Cardiac muscle cell (in vitro differentiated cells and primary cell): ENCODE results near the gene ANKRD44. TPM values are rescaled to one million over a fixed set of nuclear protein-coding genes. Genes with fewer than 3 reads are reported as not detected.

ENCODE experiments used
- DNase-seq, 2 donors: peaks; one replicate each; pipeline versions ENCODE4 v3.0.0 to v3.0.0-alpha.2; 2010 to 2017; ENCODE audit warnings: low read depth in 1 of 2, low spot score in 1 of 2
- H3K27ac ChIP-seq: fragments of 200-600 bp; sonication (generic); 2 replicates; pipeline ENCODE4 v1.5.1; 2016
- H3K27me3 ChIP-seq: fragments of 200-600 bp; sonication (generic); 2 replicates; pipeline ENCODE4 v1.6.0; 2016; ENCODE audit warnings: control low read depth
- H3K36me3 ChIP-seq: fragments of 200-600 bp; sonication (generic); 2 replicates; pipeline ENCODE4 v1.5.1; 2016; ENCODE audit warnings: control low read depth
- H3K4me1 ChIP-seq: fragments of 200-600 bp; sonication (generic); 2 replicates; pipeline ENCODE4 v1.8.1; 2017; ENCODE audit warnings: low read depth, mild to moderate bottlenecking, mixed run types
- H3K4me3 ChIP-seq: fragments of 200-600 bp; sonication (generic); 2 replicates; pipeline ENCODE4 v1.5.1; 2016; ENCODE audit warnings: mild to moderate bottlenecking
- H3K9me3 ChIP-seq: fragments of 200-600 bp; sonication (generic); 2 replicates; pipeline ENCODE4 v1.5.1; 2017; ENCODE audit warnings: low read depth, mild to moderate bottlenecking, control low read depth
- polyA plus RNA-seq: library from polyadenylated mRNA; unstranded; fragments of >200 nt; fragmentation: Nextera tagmentation; extraction: Ambion mirVana; gene quantifications from 2 replicates; pipeline ENCODE4 v1.2.1, GENCODE V29; 2016
- total RNA-seq: library from RNA; depleted of rRNA; stranded (reverse); fragments of >200 nt; gene quantifications from 2 replicates; pipeline ENCODE4 v1.2.3, GENCODE V29; 2016
- TF ChIP-seq, protein P1 (sequence below): IDR thresholded peaks from 2 replicates; pipeline ENCODE4 v1.5.1; 2012; ENCODE audit warnings: low read depth, mild to moderate bottlenecking, low read length

The ANKRD44 gene
- total and polyA plus RNA-seq, 2 experiments from 2014 or later, result 4.0 to 5.0 TPM

DNA sequence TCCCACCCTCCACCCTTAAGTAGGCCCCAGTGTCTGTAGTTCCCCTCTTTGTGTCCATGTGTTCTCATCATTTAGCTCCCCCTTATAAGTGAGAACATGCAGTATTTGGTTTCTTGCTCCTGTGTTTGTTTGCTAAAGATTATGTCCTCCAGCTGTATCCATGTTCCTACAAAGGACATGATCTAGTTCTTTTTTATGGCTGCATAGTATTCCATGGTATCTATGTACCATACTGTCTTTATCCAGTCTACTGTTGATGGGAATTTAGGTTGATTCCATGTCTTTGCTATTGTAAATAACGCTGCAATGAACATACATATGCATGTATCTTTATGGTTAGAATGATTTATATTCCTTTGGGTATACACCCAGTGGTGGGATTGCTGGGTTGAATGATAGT lies 233.9 kb downstream of the ANKRD44 start:
- H3K4me3 ChIP-seq, result no peak overlapping the region
- H3K27me3 ChIP-seq, result no peaks in the 10 kb centered on the region
- H3K27ac ChIP-seq, result no peak overlapping the region
- H3K4me1 ChIP-seq, result no peaks in the 10 kb centered on the region
- no peaks in the 10 kb centered on the region for H3K36me3 ChIP-seq
- no peak for DNase-seq
- TF ChIP-seq, protein P1, sequence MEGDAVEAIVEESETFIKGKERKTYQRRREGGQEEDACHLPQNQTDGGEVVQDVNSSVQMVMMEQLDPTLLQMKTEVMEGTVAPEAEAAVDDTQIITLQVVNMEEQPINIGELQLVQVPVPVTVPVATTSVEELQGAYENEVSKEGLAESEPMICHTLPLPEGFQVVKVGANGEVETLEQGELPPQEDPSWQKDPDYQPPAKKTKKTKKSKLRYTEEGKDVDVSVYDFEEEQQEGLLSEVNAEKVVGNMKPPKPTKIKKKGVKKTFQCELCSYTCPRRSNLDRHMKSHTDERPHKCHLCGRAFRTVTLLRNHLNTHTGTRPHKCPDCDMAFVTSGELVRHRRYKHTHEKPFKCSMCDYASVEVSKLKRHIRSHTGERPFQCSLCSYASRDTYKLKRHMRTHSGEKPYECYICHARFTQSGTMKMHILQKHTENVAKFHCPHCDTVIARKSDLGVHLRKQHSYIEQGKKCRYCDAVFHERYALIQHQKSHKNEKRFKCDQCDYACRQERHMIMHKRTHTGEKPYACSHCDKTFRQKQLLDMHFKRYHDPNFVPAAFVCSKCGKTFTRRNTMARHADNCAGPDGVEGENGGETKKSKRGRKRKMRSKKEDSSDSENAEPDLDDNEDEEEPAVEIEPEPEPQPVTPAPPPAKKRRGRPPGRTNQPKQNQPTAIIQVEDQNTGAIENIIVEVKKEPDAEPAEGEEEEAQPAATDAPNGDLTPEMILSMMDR, result no peak
- H3K9me3 ChIP-seq, result no peaks in the 10 kb centered on the region

DNA sequence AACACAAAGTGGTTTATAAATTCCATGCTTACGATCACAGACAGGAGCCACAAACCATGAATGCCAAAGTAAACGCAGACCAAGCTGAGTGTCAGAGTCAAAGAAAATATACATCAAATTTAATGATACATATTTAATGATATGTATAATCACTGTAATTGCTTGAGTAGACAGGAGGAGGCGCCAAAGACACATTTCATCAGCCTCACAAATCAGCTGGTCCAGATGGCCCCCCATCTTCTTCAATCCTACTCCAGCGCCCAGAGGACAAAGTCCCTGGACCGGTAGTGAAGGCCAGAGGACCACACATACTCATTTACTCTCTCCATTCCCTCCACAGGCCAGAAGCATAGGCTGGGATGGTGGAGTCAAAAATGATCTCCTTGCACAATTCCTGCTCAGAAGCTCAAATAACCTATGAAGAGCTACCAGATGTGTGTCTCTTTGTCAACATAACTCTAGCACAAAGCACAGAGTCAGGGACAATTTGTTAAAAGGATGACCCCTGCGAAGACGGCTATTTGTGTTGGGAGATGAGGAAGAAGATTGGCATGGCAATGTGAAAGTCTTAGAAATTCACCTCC lies 234.7 kb downstream of the ANKRD44 start:
- DNase-seq, result peak in 1 of 2 donors; percentile 24
- TF ChIP-seq, protein P1, result peak; percentile 49

DNA sequence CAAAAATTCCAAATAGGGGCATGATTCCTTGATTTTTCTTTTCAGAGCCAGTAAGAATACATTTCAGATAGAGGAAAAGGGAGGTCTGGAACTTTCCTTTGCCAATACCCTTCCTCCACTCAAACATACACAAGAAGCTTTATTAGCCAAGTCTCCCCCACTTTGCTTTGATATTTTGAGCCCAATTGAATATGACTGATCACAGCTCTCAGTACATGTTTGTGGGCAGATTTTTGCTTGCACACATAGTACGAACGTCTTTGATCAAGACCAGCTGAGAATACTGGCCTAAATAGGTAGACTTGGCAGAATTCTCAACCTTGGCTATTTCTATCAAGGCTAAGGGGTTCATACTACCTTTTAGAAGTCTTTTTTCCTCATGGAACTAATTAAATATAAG lies 235.3 kb downstream of the ANKRD44 start:
- no peaks in the 10 kb centered on the region for H3K9me3 ChIP-seq
- TF ChIP-seq, protein P1, result no peak
- H3K4me1 ChIP-seq, result no peaks in the 10 kb centered on the region
- no peaks in the 10 kb centered on the region for H3K36me3 ChIP-seq
- no peaks in the 10 kb centered on the region for H3K27me3 ChIP-seq
- H3K27ac ChIP-seq, result no peak overlapping the region
- H3K4me3 ChIP-seq, result no peak overlapping the region
- DNase-seq, result no peak

More for the DNA sequence above, 234.7 kb downstream of the ANKRD44 start:
- Histone ChIP-seq H3K9me3 (no peaks in the 10 kb centered on the region), H3K4me1 (no peaks in the 10 kb centered on the region), H3K27me3 (no peaks in the 10 kb centered on the region), H3K36me3 (no peaks in the 10 kb centered on the region), H3K4me3 (no peak overlapping the region), H3K27ac (no peak overlapping the region)

DNA sequence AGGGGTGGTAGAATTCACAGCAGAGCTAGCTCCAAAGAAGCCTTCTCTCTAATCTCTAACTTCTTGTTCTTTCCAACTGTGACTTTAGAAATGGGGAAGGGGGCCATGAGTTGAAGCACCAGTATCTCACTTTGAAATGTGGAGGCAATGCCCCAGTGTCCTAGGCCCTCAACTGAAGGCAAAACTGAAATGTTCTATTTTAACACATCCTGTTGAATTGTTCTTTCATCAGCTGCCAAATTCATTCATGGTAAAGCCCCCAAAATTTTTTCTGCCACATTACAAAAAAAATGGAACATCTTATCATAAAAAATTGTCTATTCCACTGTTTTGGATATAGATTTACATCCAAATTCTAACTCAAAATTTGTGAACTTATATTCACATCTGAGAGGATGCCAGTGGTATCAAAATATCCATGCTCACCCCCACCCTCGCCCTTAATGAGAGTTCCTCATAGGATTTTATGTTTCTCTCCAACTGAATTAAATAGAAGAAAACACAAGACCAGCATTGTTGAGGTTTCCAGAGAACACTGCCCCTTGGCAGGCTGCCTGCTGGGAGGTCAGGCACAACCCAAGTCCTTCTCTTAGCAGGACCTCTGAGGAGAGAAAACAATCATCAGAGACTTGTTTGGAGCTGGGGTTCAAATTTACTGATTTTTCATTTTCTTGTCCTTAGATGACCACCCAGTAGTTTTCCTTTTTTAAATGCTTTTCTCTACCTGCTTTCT lies 236.7 kb downstream of the ANKRD44 start:
- H3K4me1 ChIP-seq, result no peaks in the 10 kb centered on the region
- H3K27ac ChIP-seq, result no peak overlapping the region
- peak in 1 of 2 donors; percentile 78 for DNase-seq
- no peaks in the 10 kb centered on the region for H3K9me3 ChIP-seq
- TF ChIP-seq, protein P1, result no peak
- H3K36me3 ChIP-seq, result no peaks in the 10 kb centered on the region
- H3K4me3 ChIP-seq, result no peak overlapping the region
- H3K27me3 ChIP-seq, result no peaks in the 10 kb centered on the region

DNA sequence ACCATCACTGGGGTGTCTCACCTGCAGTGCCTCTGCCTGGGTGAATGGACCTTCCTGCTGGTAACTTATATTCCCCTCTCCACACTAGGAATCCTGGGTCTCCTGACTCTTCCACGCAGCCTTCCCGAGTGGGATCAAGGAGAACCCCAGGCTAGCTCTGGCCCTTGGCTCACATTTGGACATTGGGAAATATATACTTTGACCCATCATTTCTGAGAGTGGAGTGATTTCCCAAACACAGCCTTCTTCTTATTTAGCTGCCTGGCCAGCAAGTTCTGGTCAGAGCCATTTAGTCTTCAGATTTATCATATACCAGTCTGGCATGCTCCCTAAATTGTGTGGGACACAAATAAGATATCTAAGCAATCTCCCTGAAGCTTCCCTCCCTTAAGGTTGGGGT lies 237.3 kb downstream of the ANKRD44 start:
- no peak for DNase-seq
- Histone ChIP-seq H3K9me3 (no peaks in the 10 kb centered on the region), H3K36me3 (no peaks in the 10 kb centered on the region), H3K4me1 (no peaks in the 10 kb centered on the region), H3K27me3 (no peaks in the 10 kb centered on the region), H3K27ac (no peak overlapping the region), H3K4me3 (no peak overlapping the region)
- TF ChIP-seq, protein P1, result no peak
